Hindlimb muscle (tissue), 1 donor: ENCODE measurements around the gene AK8. TPM values are rescaled to one million over a fixed set of nuclear protein-coding genes. Genes with fewer than 3 reads are reported as not detected.

Source experiments
- DNase-seq: peaks from one replicate; pipeline ENCODE4 v3.0.0-alpha.2; 2013
- polyA plus RNA-seq: library from polyadenylated mRNA; unstranded; fragments of 120-200 nt; gene quantifications from one replicate; pipeline ENCODE4 v1.2.1, GENCODE V29; 2013; ENCODE audit not compliant: insufficient read length

AK8 gene
- polyA plus RNA-seq, 1 donor, result 0.48 TPM

DNA sequence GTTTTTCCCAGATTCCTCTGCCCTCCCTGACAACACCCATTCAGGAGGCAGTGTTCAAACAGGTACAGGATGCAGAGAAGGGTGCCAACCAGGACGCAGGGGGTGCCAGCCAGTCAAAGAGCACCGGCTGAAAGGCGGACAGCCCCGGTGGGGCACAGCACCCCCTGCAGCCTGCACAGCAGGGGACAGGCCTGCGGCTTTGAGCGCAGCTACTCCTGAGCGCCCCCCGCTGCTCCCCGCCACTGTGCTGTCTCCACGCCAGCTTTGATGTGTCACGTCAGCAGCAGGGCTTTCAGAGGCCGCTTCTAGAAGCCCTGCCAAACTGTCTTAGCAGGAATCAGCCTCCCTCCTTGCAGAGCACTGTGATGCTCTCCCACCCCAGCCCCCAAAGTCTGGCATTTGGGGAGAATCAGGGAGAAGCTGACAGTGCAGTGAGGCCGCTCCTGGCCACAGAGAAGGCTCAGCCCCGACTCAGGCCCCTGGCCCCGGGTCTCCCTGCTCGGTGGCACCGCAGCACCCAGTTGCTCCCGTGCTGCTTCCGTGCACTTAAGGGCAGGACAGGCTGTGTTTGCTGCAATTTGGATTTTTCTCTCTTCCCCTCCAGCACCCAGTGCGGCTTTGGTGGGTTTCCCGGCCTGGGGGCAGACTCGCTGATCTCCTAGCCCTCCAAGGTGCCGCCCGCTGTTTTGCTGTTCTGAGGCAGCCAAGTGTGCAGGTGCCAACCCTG is 20.3 kb downstream of the AK8 start:
- DNase-seq, result peak; percentile 34

DNA sequence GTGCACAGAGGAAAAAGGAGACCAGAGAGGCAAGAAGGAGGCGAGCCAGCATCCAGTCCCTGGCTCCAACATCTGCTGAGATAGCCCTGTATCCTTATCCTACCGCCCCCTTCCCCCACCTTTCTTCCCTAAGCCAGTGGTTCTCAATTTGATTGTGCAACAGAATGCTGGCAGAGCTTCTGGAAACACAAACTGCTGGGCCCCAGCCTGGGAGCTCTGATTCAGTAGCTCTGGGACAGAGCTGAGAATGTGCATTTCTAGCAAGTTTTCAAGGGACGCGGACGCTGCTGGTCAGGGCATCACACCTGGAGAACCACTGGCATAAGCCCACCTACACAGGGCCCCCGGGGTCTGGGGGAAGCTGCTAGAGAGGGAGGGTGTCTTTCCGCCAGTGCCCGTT is 21.1 kb downstream of the AK8 start:
- DNase-seq, result peak; percentile 83

DNA sequence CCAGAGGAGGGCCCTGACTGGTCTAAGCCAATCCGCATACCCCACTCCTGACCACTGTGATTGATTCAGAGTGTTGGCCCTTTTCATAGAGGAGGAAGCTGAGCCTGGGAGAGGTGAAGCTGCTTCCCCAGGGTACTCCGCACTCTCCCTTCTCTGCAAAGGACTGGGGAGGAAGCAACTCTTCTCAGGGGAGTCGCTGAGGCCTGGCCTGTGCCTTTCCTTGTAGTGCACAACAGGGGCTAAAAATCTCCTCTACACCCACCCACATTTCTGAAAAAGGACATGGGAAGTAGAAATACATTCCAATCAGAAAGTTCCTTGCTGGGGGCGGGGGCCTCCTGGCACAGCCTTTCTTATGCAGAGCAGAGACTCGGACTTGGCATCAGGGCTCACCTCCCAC is 22.2 kb downstream of the AK8 start:
- no peak for DNase-seq

DNA sequence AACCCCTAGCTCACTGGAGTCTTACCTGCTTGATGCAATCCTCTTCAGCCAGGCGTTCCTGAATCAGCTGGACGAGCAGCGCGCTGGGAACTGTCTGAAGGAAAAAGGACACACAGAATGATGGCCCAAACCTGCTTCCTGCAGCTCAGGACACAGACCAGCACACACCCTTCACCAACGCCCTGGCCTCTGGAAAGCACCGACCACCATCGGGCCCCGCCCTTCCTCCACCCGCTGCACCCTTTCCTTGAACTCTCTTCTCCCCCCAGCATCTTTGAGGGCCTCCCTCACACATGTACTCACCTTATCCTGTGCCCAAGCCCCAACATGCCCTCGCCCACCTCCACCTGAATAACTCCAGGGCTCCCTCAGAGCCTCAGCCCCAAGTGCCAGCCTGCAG is 23.3 kb downstream of the AK8 start:
- no peak for DNase-seq

DNA sequence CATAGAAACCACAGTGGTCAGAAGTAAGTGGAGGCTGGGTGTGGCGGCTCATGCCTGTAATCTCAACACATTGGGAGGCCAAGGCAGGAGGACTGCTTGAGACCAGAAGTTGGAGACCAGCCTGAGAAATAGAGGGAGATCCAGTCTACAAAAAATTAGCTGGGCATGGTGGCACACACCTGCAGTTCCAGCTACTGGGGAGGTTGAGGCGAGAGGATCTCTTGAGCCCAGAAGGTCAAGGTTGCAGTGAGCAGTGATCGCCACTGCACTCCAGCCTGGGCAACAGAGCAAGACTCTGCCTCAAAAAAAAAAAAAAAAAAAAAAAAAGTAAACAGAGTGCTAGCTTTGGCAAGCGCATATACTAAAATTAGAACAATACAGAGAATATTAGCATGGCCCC is 24.6 kb downstream of the AK8 start:
- no peak for DNase-seq

DNA sequence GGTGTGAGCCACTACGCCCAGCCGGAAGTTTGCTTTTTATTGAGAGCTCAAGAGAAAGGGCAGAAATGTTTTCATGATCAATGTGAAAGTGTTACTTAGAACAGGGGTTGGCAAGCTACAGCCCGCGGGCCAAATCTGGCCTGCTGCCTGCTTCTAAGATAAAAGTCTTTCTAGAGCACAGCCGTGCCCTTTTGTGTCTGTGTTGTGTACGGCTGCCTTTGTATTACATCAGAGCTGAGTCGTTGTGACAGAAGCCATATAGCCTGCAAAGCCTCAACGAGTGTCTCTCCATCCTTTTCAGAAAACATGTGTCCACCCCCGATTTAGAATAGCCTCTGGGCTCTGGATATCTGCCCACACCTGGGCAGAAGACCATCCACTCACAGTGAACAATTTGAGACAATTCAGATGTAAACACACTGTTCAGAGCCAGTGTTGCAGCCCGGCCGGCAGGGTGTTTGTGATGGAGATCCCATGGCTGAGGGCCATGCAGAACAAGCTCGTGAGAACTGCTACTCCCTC is 28.8 kb downstream of the AK8 start:
- no peak for DNase-seq

DNA sequence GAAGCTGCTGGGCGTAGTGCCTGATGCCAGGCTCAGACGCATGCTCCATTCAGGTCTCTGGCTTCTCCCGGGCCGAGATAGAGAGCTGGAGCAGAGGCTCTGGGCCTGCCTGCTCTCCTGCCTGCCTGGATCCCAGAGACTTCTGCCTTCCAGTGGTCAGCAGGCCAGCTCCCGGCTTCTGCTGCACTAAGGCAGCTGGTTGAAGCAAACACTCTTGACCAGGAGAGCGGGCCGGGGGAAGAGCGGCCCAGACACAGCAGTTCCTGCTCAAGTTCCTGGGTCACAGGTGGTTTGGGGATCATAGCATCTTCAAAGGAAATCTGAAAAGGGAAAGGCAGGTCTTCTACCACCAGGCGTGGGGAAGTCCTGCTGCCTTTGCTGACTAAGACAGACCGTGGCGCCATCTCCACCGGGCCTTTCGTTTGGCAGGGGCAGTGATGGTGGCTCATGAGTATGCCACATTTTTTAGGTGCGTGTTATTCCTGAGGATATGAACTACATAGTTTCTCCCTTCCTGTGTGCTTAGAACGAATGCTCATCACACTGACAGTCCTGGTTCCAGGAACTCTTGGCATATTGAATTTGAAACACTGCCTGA is 31.1 kb downstream of the AK8 start:
- no peak for DNase-seq

DNA sequence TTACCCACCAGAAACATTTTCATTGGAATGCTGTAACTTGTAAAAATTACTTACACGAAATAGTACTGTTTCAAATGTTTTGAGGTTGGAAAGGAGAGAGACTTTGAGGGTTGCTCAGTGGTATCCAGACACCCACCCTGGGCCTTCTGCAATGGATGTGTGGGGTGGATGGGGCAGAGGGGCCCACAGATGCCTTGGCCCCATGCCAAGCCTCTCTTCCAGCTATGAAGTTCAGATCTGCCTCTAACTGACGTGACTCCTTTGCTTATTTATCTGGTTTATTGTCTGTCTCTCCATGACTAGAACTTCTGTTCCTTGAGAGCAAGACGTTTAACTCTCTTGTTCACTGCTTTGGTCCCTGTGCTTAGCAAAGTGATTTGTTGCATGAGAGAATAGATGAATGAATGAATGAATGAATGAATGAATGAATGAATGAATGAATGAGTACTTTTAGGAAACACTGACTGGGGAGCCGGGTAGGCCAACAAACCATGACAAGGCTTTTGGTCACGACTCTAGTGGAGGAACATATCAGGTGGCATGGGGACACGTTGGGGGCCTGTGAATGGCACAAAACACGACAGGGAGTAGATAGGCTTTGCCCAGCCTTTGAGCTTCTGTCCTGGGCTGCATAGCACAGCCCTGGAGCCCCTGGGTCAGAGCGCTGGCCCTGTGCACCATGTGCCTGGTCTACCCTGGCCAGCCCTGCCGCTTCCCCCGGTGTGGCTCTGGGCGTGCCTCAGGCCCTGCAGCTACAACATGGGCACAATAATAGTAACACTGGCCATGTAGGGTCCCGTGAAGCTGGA is 31.8 kb downstream of the AK8 start:
- DNase-seq, result no peak

DNA sequence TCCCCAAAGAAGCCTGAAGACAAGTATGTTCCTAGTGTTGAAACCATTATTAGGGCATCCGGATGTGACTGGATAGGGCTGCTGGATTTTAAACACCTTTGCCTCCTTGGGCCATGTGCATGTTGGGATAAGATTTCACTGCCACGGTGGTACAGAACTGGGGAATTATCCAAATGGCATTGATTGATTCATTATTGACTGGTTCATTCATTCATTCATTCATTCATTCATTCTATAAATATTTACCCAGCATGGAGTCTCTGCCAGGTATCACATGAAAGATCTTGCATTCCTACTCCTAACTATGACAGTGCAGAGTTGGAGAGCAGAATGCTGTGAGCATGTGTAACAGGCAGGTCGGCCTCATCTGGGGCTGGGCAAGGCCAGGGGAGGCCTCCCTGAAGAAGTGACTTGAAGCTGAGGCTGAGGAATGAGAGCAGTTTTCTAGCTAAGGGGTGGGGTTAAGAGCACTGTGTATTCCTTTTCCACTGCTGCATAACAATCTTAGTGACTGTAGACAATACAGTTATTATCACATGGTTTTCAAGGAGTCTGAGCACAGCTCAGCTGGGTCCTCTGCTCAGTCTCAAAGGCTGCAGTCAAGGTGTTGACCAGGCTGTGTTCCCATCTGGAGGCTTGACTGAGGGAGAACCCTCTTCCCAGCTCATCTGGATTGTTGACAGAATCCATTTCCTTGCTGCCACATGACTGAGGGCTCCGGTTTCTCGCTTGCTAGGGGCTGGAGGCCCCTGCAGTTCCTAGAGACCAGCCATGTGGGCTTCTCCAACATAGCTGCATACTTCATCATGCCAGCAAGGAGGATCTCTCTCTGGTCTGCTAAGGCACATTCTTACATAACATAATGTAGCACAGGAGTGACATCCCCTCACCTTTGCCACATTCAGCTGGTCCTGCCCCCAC is 35.7 kb downstream of the AK8 start:
- no peak for DNase-seq

DNA sequence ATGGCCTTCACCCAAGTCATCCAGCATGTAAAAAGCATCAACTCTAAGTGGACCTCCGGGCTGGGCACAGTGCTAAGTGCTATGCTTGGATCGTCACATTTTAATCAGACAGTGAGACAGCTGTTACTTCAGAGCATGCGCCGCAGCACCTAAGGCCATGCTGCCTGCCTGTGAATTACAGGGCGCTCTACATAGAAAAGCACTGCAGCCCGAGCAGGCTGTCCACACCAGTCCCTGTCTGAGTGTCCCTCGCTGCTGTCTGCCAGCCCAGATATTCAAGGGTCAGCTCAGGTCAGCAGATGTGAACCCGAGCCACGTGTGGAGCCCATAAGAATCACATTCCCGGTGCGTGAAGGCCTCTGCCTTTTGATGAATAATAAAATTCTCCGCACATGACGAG is 37.1 kb downstream of the AK8 start:
- DNase-seq, result no peak

DNA sequence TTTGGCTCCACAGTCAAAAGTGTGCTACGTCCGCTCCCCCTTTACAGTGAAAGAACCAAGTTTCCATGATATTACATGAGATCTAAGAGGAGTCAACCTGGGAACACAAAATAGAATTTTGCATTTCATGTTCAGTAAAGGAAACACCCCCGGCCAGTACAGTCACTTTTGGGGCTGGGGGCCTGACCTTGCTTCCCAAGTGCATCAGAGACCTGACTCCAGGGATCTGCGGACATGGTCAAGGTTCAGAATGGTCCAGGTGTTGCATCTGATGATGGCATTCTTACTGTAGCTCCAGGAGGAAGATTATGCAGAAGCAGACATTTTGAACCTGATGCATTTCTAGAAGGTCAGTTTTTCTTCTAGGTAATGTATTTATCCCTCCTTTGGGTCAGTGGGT is 39.8 kb downstream of the AK8 start:
- no peak for DNase-seq

DNA sequence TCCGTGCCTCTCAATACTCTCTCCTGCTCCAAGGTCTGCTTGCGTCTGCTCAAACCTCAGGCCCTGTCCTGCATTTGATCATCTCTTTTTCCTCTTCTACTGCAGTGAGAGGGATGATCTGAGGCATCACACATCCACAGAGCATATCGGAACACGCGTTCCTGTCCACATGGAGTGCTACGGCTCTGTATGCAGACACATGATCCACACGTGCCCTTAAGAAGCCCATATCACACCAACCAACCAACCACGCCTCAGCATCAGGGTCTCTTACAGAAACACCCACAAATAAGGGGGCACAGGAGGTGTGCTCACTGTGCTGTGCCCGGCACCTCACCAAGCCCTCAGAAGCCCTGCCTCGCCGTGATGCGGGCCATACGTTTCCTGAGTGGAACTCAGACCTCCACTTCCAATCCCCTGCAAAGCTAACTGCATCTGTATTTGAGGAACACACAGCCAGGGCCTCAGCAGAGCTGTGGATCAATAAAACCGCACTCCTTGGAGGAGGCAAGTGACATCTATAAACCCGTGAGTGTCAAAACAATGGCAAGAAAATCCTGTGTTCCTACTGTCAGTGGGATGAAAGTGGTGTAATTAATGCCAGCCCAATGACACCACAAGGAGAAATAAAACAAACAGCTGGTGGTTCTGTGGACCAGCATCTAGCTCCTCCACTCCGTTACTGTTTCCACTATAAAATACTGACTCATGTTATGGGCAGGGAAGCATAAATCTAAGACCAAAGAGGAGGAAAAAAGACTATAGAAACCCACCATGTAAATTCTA is 40.4 kb downstream of the AK8 start:
- no peak for DNase-seq

DNA sequence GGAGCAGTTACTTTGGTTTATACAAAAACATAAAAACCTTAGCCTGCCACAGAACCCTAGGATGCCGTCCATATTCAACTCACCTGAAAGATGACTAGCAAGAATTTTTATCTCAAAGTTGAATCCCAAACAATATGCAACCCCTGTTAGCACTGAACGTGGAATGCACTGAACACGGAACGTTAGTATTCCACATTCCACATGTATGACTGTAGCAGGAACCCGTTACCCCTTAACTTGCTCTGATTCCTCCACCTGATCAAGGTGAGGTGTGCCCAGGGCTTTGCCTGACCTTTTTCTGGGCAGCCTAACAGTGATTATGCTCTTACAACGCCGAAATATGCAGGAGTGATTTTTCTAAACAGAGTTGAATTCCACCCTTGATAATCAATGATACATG is 43.7 kb downstream of the AK8 start:
- no peak for DNase-seq

DNA sequence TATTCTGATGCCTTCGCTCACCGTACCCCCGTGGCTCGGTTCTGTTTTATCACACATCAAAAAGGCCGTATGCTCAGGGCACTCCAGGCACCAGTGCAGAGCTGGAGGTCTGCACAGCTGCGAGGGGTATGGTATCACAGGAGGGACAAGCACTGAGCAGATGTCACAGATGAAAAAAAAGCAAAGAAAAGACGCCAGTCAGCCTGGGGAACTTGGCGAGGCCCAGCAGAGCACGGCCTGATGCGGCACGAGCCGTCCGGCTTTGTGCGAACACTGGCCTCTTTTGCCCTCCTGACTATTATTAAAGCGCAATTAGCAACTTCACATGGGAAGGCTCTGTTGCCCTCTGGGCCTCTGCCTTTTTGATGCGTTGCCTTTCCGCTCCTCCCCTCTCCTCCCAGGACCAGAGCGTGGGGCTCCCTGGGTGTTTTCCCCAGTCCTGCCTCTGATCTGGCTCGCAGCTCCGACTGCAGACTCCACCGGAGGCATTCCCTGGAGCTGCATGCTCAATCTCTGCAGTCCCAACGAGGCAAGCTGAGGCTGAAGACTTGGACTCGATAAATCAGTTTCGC is 44.4 kb downstream of the AK8 start:
- no peak for DNase-seq

DNA sequence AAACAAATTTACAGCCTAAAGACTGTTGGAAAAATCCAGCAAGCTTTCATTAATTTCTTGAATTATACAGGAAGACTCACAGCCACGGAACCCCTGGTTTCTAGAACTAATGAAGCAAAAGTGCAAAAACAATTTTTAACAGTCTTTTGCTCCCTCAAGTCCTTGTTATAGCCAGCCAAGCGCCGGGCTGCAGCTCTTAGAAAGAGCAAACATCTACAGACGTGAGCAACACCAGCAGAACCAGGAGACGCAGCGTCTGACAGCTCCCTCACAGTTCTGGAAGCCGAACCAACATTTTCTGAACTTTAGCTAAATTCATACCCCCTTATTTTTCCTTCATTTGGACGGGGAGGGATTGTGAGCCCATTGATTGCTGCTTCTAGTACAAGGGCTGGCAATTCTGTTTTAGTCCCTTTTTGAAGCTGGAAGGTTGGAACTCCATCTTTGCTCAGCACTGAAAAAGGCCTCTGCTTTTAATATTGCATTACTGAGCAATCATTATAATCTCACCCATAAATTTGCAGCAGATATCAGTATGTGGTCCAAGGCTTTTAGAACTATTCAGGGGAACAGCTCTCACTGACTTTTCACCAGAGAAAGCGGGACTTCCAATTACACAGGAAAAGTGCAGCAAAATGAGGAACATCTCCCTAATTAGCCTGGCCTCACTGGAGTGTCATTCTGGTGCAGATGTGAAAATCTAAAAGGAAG is 45.8 kb downstream of the AK8 start:
- DNase-seq, result no peak

DNA sequence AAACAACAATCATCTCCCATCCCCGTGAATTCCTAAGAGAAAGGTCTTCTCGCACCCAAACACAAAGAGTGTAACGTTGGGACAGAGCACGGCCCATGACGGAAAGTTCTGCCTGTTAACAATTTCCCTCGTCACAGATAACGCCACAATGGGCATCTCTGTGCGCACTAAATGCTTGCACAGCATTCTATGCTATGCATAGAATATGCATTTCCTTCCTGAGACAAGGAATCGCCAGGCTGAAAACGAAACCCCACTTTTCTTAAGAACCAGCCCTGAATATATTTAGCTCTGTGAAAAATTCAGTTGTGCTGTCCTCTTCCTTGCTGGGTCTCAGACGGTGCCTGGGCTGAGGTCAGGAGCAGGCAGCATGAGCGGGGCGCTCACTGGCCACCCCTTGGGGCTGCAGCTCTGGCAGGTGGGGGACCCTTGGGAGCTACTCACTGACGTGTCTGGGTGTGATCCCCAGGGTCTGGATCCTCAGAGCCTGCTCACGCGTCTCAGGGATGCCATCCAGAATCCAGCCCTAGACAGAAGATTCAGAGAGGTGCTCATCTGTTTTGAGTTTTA is 49.8 kb downstream of the AK8 start:
- no peak for DNase-seq

DNA sequence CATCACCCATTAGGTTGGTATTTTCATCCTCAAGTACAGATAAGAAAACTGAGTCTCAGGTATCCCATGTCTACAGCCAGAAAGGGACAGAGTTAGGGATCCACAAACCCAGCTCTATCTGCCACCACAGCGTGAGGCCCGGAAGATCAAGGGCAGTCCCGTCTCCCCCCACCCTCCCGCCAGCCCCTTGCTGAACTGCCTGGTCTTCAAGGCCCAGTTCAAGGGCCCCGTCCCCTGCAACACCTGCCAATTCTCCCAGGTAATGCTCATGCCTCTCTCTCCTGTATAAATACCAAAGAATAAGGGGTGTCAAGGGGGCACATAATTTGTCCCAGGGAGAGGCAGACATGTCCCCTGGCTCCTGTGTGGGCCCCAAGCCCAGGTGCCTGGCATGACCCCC is 50.7 kb downstream of the AK8 start:
- no peak for DNase-seq

DNA sequence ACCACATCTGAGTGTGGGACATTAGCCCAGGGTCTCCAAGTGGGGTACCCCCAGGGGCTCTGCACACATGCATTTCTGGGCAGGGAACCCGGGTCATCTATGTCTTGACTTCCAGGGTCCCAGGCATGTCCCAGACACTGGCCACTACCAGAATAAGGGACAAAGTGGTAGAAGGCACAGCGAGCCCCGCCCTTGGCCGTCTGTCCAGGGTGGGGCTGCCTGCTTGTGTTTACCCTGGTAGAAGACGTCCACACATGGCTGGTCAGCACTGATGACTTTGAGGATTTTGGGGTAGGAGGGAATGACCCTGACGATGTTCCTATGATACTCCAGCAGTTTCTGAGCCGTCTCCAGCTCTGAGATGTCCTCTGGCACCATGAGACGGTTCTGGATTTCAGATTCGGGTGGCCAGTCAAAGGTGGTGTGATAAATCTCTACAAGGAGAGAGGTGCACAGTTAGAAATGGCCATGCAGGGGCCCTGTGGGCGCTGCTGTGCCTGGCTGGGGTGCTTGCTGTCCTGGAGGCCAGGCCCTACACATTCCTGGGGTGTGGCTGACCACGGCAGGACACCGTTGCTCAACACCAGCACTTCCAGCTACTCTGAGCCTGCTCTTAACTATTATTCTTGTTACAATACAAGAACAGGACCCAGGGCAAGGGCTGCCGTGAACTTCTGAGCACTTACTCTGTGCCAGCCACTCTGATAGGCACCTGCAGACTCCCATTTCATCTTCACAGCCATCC is 51.3 kb downstream of the AK8 start:
- no peak for DNase-seq

DNA sequence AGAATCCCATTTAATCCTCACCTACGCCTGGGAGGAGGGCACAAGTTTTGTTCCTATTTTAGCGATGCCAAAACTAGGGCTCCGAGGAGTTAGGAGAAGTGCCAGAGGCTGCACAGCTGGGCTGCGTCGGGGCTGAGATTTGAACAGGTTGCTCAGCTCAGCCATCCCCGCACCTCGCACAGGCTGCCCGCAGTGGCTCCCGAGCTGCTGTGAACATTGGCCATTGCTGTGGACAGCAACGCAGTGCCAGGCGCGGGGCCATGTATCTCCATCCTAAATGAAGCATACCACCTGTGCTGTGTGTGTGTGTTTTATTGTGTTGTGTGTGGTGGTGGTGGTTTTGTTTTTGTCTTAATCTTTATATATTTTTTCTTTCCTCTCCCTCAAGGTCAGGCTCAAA is 52.0 kb downstream of the AK8 start:
- DNase-seq, result no peak

DNA sequence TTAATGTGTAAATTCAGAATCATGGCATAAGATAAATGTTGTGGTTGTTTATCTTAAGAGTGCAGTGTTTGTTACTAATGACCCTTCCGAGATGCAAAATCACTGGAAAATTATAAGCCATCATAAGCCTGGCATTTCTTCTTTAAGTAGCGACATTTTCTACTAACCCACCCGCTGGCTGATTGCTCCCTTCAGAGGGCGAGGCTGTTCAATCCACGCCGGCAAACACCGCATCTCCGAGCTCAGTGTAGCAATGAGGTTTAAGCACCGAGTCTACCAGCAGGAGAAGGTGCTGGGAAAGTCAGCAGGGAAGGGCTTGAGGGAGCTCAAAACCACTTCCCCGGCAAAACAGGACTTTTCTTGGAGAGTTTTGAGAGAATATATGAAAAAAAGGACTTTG is 52.7 kb downstream of the AK8 start:
- no peak for DNase-seq
